Spleen (tissue), 7 donors: ENCODE data around the gene INHBB.

ENCODE experiments used
- CTCF ChIP-seq, 11 experiments: fragments of 200-600 bp in 7 of 11; fragments of 450-650 bp in 4 of 11; sonication (generic) in 4 of 11; IDR thresholded peaks in 8 of 11; conservative IDR thresholded peaks in 3 of 11; 1 replicate in 7 of 11; 2 replicates in 4 of 11; pipeline versions ENCODE4 v1.4.0 to v1.8.0; 2016 to 2021; ENCODE audit warnings: antibody characterized with exemption in 11 of 11, inconsistent platforms in 4 of 11, mild to moderate bottlenecking in 1 of 11
- POLR2A ChIP-seq, 3 donors: fragments of 450-650 bp; IDR thresholded peaks; one replicate each; pipeline ENCODE4 v1.5.1; 2017; ENCODE audit warnings: antibody characterized with exemption in 3 of 3, mild to moderate bottlenecking in 1 of 3
- POLR2AphosphoS5 ChIP-seq, 3 donors: sonication (generic); formaldehyde crosslinking; IDR thresholded peaks; one replicate each; pipeline ENCODE4 v1.5.1; 2017; ENCODE audit warnings: antibody characterized with exemption in 3 of 3
- donor health status: DM: no; HTN: no; CAD: no; lungs with moderate emphysema.
- donor health status: DM: no; HTN: no; CAD: no.
- donor health status: DM: no; HTN: no; CAD: no.

- TF ChIP-seq POLR2A (IDR thresholded peaks at IDR 0.05) (no peak), CTCF (IDR thresholded peaks at IDR 0.05 in 8 of 11, conservative IDR thresholded peaks at IDR 0.05 in 3 of 11) (no peak), POLR2AphosphoS5 (IDR thresholded peaks at IDR 0.05) (no peak)
Observed at GRCh38 chr2:120365236-120365793, 19.4 kb downstream of the INHBB start.
